ENCODE measurements around the gene C10orf53.
"Not testable (repeated sequence)": the region's sequence is repeated elsewhere in the genome, so short reads cannot be mapped to it uniquely, and the experiment has no call there.

Gene C10orf53

DNA sequence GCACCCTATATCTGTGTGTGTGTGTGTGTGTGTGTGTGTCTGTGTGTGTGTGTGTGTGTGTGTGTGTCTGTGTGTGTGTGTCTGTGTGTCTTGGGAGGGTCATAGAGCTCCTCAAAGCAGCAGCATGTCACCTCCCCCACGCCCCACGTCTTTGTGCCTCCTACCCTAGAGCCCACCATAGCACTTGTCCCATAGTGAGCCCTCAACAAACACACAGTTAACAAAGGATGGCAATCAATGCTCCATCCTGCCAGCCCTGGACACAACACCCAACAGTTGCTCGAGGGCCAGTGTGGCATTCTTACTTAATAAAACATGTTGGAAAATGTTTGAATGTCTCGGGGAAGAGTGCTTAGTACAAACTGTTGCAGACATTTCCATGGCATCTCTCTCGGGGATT lies 30.5 kb downstream of the C10orf53 start:
- no peaks in the 10 kb centered on the region for H3K36me3 ChIP-seq
- H3K4me1 ChIP-seq (ENCODE audit: control insufficient read depth in 1 of 2, insufficient read depth in 1 of 2, low read depth in 1 of 2, low read length in 1 of 2) = no peaks in the 10 kb centered on the region
- TF ChIP-seq, protein P1, sequence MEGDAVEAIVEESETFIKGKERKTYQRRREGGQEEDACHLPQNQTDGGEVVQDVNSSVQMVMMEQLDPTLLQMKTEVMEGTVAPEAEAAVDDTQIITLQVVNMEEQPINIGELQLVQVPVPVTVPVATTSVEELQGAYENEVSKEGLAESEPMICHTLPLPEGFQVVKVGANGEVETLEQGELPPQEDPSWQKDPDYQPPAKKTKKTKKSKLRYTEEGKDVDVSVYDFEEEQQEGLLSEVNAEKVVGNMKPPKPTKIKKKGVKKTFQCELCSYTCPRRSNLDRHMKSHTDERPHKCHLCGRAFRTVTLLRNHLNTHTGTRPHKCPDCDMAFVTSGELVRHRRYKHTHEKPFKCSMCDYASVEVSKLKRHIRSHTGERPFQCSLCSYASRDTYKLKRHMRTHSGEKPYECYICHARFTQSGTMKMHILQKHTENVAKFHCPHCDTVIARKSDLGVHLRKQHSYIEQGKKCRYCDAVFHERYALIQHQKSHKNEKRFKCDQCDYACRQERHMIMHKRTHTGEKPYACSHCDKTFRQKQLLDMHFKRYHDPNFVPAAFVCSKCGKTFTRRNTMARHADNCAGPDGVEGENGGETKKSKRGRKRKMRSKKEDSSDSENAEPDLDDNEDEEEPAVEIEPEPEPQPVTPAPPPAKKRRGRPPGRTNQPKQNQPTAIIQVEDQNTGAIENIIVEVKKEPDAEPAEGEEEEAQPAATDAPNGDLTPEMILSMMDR (IDR thresholded peaks at IDR 0.05) = no peak
- H3K27ac ChIP-seq = no peak overlapping the region
- peaks cover 39% of the 10 kb centered on the region for H3K27me3 ChIP-seq
- no peaks in the 10 kb centered on the region for H3K9me3 ChIP-seq
- no peak overlapping the region for H3K4me3 ChIP-seq (ENCODE audit: low read depth in 1 of 2, low read length in 1 of 2)

DNA sequence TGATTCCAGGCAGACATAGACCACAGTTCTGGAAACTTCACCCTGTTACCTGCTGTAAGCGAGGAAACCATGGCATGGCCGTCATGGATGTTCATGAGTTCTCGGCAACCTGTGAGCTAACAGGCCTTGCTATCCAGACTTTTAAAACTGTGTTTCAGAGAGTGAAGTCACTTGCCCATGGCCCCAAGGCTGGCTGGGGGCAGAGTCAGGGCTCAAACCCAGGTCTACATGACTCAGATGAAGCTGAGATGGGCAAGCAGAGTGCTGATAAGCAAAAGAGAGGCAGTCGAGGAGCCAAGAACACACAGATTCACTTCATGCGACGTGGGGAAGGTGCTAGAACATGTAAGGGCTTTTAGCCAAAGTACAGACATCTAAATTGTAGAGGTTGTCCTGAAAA lies 31.5 kb downstream of the C10orf53 start:
- Histone ChIP-seq H3K27me3 (peaks cover 39% of the 10 kb centered on the region), H3K9me3 (no peaks in the 10 kb centered on the region), H3K4me1 (ENCODE audit: control insufficient read depth in 1 of 2, insufficient read depth in 1 of 2, low read depth in 1 of 2, low read length in 1 of 2) (no peaks in the 10 kb centered on the region), H3K36me3 (no peaks in the 10 kb centered on the region), H3K4me3 (ENCODE audit: low read depth in 1 of 2, low read length in 1 of 2) (no peak overlapping the region), H3K27ac (no peak overlapping the region)
- TF ChIP-seq, protein P1 (IDR thresholded peaks at IDR 0.05) = no peak

DNA sequence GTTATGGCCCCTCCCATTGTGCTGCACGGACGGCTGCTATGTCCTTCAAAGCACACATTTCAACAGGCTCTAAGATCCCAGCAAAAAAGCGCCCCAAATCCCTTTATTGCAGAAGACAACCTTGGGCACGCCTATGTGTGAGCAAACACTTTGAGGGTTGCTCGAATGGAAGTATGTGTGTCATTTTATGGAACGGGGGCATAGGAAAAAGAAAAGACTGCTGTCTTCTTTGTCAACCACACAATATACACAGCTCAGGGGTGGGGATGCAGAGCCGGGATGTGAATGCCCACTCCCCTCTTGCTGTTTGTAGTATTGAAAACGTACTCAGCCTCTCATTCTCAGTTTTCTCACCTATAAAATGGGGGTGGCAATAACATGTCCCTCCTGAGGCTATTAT lies 32.0 kb downstream of the C10orf53 start:
- no peaks in the 10 kb centered on the region for H3K36me3 ChIP-seq
- no peaks in the 10 kb centered on the region for H3K4me1 ChIP-seq (ENCODE audit: control insufficient read depth in 1 of 2, insufficient read depth in 1 of 2, low read depth in 1 of 2, low read length in 1 of 2)
- TF ChIP-seq, protein P1 (IDR thresholded peaks at IDR 0.05) = no peak

DNA sequence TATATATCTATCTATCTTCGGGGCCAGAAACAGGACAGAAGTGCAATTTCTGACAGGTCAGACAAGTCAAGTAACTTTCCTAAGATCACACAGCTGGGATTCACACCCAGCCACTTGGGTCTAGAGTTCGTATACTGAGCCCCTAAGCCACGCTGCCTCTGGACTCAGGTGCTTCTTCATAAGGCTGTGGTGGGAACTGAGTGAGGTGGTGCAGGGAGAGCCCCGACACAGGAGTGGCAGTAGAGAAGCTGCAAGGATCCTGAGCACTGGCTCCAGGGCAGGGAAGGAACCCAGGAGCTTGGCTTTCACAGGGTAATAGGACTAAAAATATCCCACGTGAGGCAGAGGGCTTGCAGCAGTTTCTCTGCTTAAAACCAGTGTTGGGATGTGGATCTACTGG lies 33.8 kb downstream of the C10orf53 start:
- H3K27me3 ChIP-seq = peaks cover 22% of the 10 kb centered on the region
- TF ChIP-seq, protein P1 (IDR thresholded peaks at IDR 0.05) = no peak
- no peaks in the 10 kb centered on the region for H3K36me3 ChIP-seq
- H3K27ac ChIP-seq = no peak overlapping the region
- H3K4me1 ChIP-seq (ENCODE audit: control insufficient read depth in 1 of 2, insufficient read depth in 1 of 2, low read depth in 1 of 2, low read length in 1 of 2) = no peaks in the 10 kb centered on the region
- no peaks in the 10 kb centered on the region for H3K9me3 ChIP-seq
- H3K4me3 ChIP-seq (ENCODE audit: low read depth in 1 of 2, low read length in 1 of 2) = no peak overlapping the region

More for the DNA sequence above, 32.0 kb downstream of the C10orf53 start:
- H3K9me3 ChIP-seq = no peaks in the 10 kb centered on the region
- H3K27ac ChIP-seq = no peak overlapping the region
- no peak overlapping the region for H3K4me3 ChIP-seq (ENCODE audit: low read depth in 1 of 2, low read length in 1 of 2)
- H3K27me3 ChIP-seq = peaks cover 39% of the 10 kb centered on the region

DNA sequence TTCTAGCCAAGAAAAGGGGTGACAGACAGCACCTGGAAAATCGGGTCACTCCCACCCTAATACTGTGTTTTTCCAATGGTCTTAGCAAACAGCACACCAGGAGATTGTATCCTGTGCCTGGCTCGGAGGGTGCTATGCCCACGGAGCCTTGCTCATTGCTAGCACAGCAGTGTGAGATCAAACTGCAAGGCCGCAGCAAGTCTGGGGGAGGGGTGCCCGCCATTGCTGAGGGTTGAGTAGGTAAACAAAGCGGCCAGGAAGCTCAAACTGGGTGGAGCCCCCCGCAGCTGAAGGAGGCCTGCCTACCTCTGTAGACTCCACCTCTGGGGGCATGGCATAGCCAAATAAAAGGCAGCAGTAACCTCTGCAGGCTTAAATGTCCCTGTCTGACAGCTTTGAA lies 35.7 kb downstream of the C10orf53 start:
- not testable (repeated sequence) for H3K4me1 ChIP-seq (ENCODE audit: control insufficient read depth in 1 of 2, insufficient read depth in 1 of 2, low read depth in 1 of 2, low read length in 1 of 2); H3K4me3 ChIP-seq (ENCODE audit: low read depth in 1 of 2, low read length in 1 of 2); H3K9me3 ChIP-seq; H3K27ac ChIP-seq; H3K36me3 ChIP-seq
- H3K27me3 ChIP-seq = peaks cover 13% of the 10 kb centered on the region

DNA sequence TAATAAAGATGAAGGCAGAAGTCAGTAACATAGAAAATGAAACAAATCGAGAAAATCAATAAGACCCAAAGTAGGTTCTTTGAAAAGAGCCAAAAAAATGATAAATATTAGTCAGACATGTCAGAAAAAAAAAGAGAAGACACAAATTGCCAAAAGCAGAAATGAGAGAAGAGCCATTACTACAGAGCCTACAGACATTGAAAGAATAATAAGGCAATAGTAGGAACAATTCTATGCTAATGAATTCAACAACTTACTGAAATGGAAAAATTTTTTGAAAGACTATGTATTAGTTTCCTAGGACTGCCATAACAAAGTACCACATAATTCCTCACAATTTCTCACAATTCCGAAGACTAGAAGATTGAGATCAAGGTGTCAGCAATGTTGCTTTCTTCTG lies 47.1 kb downstream of the C10orf53 start:
- H3K36me3 ChIP-seq = no peaks in the 10 kb centered on the region
- H3K4me1 ChIP-seq (ENCODE audit: control insufficient read depth in 1 of 2, insufficient read depth in 1 of 2, low read depth in 1 of 2, low read length in 1 of 2) = no peaks in the 10 kb centered on the region
- H3K9me3 ChIP-seq = no peaks in the 10 kb centered on the region
- no peak overlapping the region for H3K27ac ChIP-seq
- TF ChIP-seq, protein P1 (IDR thresholded peaks at IDR 0.05) = no peak
- no peak overlapping the region for H3K4me3 ChIP-seq (ENCODE audit: low read depth in 1 of 2, low read length in 1 of 2)
- H3K27me3 ChIP-seq = peaks cover 2% of the 10 kb centered on the region

Data from neutrophil (primary cell).